Thyroid gland (tissue), 4 donors: ENCODE results near the gene TRMT1L. TPM values are rescaled to one million over a fixed set of nuclear protein-coding genes. Genes with fewer than 3 reads are reported as not detected.

ENCODE experiments used
- DNase-seq, 2 donors: peaks; one replicate each; pipeline ENCODE4 v3.0.0-alpha.2; 2019
- H3K27ac ChIP-seq, 3 donors: fragments of 200-600 bp; sonication (generic); 1 replicate in 2 of 3; 2 replicates in 1 of 3; pipeline ENCODE4 v1.5.1; 2016 to 2019; ENCODE audit warnings: mild to moderate bottlenecking in 1 of 3, moderate library complexity in 1 of 3
- H3K27me3 ChIP-seq: fragments of 200-600 bp; sonication (generic); one replicate; pipeline ENCODE4 v1.5.1; 2019
- H3K36me3 ChIP-seq, 2 donors: fragments of 200-600 bp; sonication (generic); one replicate each; pipeline ENCODE4 v1.5.1; 2016 to 2019
- H3K4me1 ChIP-seq, 2 donors: fragments of 200-600 bp; sonication (generic); one replicate each; pipeline ENCODE4 v1.5.1; 2017 to 2019
- H3K4me3 ChIP-seq, 3 donors: fragments of 200-600 bp; sonication (generic); replicated peaks in 1 of 3; 1 replicate in 2 of 3; 2 replicates in 1 of 3; pipeline ENCODE4 v1.5.1; 2016; ENCODE audit warnings: mild to moderate bottlenecking in 1 of 3
- H3K9me3 ChIP-seq: fragments of 200-600 bp; sonication (generic); one replicate; pipeline ENCODE4 v1.5.1; 2017
- CTCF ChIP-seq, 6 experiments: fragments of 200-600 bp in 3 of 6; fragments of 450-650 bp in 3 of 6; sonication (generic) in 3 of 6; IDR thresholded peaks; one replicate each; pipeline ENCODE4 v1.5.1; 2016 to 2019; ENCODE audit warnings: antibody characterized with exemption in 6 of 6, mild to moderate bottlenecking in 2 of 6, inconsistent platforms in 1 of 6, moderate library complexity in 1 of 6
- POLR2A ChIP-seq, 2 donors: fragments of 450-650 bp; IDR thresholded peaks; one replicate each; pipeline ENCODE4 v1.6.1; 2017; ENCODE audit warnings: antibody characterized with exemption in 2 of 2, mild to moderate bottlenecking in 2 of 2, moderate library complexity in 1 of 2
- WGBS, 2 donors: methylation state at CpG; one replicate each; pipeline ENCODE4 v1.1.5; 2017; 5-methylcytosine and 5-hydroxymethylcytosine counted together
- intact Hi-C: fragments of 100-400 bp; cut with DNase I; formaldehyde crosslinking; loops from one replicate; pipeline ENCODE4 v1.15.1; 2023
- total RNA-seq, 4 donors: library from RNA; depleted of rRNA; stranded (reverse); fragments of >200 nt; gene quantifications; one replicate each; pipeline ENCODE4 v1.2.3, GENCODE V29; 2016

TRMT1L gene
- total RNA-seq, 4 donors from 2014 or later, result 25.2 to 31.7 (median 27.1) TPM

DNA sequence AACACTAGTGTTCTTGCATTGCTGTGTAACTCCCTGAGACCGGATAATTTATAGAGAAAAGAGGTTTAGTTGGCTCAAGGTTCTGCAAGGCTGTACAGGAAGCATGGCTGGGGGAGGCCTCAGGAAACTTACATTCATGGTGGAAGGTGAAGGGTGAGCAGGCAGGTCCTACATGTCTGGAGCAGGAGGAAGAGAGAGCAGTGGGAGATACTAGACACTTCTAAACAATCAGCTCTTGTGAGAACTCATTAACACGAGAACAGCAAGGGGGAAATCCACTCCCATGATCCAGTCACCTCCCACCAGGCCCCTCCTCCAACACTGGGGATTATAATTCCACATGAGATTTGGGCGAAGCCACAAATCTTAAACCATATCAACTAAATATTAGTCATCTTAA is 81.3 kb downstream of the TRMT1L start:
- H3K27me3 ChIP-seq, result no peaks in the 10 kb centered on the region
- no peaks in the 10 kb centered on the region for H3K36me3 ChIP-seq
- H3K4me1 ChIP-seq, result peaks cover 0 to 3% of the 10 kb centered on the region in 2 donors
- 88 to 91% methylated on average over 3 of the region's 3 CpGs for WGBS, 2 donors
- no peak for TF ChIP-seq POLR2A (IDR thresholded peaks at IDR 0.05)
- intact Hi-C loops, result no loop called here
- no peak for DNase-seq
- no peak overlapping the region for H3K27ac ChIP-seq
- no peaks in the 10 kb centered on the region for H3K9me3 ChIP-seq
- H3K4me3 ChIP-seq, result no peak overlapping the region

- Histone ChIP-seq H3K27me3 (no peaks in the 10 kb centered on the region), H3K27ac (no peak overlapping the region), H3K36me3 (no peaks in the 10 kb centered on the region), H3K4me1 (peaks cover 0 to 2% of the 10 kb centered on the region in 2 donors), H3K9me3 (no peaks in the 10 kb centered on the region), H3K4me3 (no peak overlapping the region)
- TF ChIP-seq POLR2A (IDR thresholded peaks at IDR 0.05) (no peak), CTCF (IDR thresholded peaks at IDR 0.05) (no peak)
- no peak for DNase-seq
- intact Hi-C loops, result no loop called here
Measured at GRCh38 chr1:185074307-185074706, 82.4 kb downstream of the TRMT1L start.

DNA sequence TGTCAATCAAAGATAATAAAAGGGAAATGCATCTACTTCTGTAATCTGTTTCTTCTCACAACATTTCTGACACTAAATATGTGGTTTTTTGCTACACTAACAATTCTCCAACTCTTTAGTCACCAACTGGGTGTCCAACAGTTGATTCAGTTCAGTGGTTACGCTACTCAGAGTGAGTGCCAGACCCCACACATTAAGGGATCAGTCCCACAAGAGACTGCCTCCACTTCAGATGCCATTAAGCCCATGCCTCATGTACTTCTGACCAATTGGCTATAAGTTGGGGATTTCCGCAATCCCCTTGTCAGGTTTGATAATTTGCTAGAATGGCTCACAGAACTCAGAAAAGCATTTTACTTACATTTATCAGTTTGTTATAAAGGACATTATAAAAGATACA is 83.0 kb downstream of the TRMT1L start:
- Histone ChIP-seq H3K4me1 (no peaks in the 10 kb centered on the region), H3K4me3 (no peak overlapping the region), H3K27ac (no peak overlapping the region), H3K27me3 (no peaks in the 10 kb centered on the region), H3K36me3 (no peaks in the 10 kb centered on the region), H3K9me3 (no peaks in the 10 kb centered on the region)
- no peak for DNase-seq
- TF ChIP-seq POLR2A (IDR thresholded peaks at IDR 0.05) (no peak), CTCF (IDR thresholded peaks at IDR 0.05) (no peak)
- 94 to 97% methylated on average over 2 of the region's 2 CpGs for WGBS, 2 donors
- intact Hi-C loops, result no loop called here

- H3K36me3 ChIP-seq, result no peaks in the 10 kb centered on the region
- no peaks in the 10 kb centered on the region for H3K9me3 ChIP-seq
- no peak for DNase-seq
- TF ChIP-seq CTCF (IDR thresholded peaks at IDR 0.05) (no peak), POLR2A (IDR thresholded peaks at IDR 0.05) (no peak)
- intact Hi-C loops, result no loop called here
- H3K4me3 ChIP-seq, result no peak overlapping the region
- no peaks in the 10 kb centered on the region for H3K27me3 ChIP-seq
- peaks cover 8 to 12% of the 10 kb centered on the region in 2 donors for H3K4me1 ChIP-seq
- H3K27ac ChIP-seq, result no peak overlapping the region
Measured at GRCh38 chr1:185070051-185070450, 86.7 kb downstream of the TRMT1L start.

GRCh38 chr1:185069202-185069772 is 87.5 kb downstream of the TRMT1L start:
- TF ChIP-seq CTCF (IDR thresholded peaks at IDR 0.05), result no peak
- TF ChIP-seq POLR2A (IDR thresholded peaks at IDR 0.05), result no peak
- H3K4me3 ChIP-seq, result no peak overlapping the region
- no peak for DNase-seq
- H3K4me1 ChIP-seq, result peaks cover 8 to 12% of the 10 kb centered on the region in 2 donors
- no peaks in the 10 kb centered on the region for H3K36me3 ChIP-seq
- no peaks in the 10 kb centered on the region for H3K9me3 ChIP-seq
- H3K27me3 ChIP-seq, result no peaks in the 10 kb centered on the region
- 94 to 97% methylated on average over 4 of the region's 4 CpGs for WGBS, 2 donors
- intact Hi-C loops, result no loop called here
- no peak overlapping the region for H3K27ac ChIP-seq

DNA sequence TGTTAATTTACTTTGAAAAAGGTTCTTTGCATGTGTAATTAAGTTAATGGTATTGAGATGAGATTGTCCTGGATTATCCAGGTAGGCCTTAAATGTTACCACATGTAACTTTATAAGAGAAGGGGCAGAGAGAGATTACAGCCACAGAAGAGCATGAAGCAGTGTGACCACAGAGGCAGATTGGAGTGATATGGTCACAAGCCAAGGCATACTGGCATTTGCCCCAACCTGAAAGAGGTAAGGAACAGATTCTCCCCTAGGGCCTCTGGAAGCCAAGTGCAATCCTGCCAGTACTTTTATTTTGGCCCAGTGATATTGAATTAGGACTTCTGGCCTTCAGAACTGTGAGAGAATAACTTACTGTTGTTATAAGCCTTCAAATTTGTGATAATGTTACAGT is 88.4 kb downstream of the TRMT1L start:
- TF ChIP-seq POLR2A (IDR thresholded peaks at IDR 0.05) (no peak), CTCF (IDR thresholded peaks at IDR 0.05) (no peak)
- intact Hi-C loops, result no loop called here
- Histone ChIP-seq H3K27ac (no peak overlapping the region), H3K9me3 (no peaks in the 10 kb centered on the region), H3K36me3 (no peaks in the 10 kb centered on the region), H3K4me1 (peaks cover 8 to 12% of the 10 kb centered on the region in 2 donors), H3K4me3 (no peak overlapping the region), H3K27me3 (no peaks in the 10 kb centered on the region)
- DNase-seq, result peak in 1 of 2 donors; percentile 14
